ENCODE data around the gene GTF3C5. TPM values are rescaled to one million over a fixed set of nuclear protein-coding genes. Genes with fewer than 3 reads are reported as not detected.
A peak's percentile ranks its signal among the peaks of the same experiment; 100 is the strongest.

The GTF3C5 gene
- total and polyA plus RNA-seq, 2 of the 4 experiments (the other 2 are of a cell fraction) = 49.1 to 52.3 TPM

DNA sequence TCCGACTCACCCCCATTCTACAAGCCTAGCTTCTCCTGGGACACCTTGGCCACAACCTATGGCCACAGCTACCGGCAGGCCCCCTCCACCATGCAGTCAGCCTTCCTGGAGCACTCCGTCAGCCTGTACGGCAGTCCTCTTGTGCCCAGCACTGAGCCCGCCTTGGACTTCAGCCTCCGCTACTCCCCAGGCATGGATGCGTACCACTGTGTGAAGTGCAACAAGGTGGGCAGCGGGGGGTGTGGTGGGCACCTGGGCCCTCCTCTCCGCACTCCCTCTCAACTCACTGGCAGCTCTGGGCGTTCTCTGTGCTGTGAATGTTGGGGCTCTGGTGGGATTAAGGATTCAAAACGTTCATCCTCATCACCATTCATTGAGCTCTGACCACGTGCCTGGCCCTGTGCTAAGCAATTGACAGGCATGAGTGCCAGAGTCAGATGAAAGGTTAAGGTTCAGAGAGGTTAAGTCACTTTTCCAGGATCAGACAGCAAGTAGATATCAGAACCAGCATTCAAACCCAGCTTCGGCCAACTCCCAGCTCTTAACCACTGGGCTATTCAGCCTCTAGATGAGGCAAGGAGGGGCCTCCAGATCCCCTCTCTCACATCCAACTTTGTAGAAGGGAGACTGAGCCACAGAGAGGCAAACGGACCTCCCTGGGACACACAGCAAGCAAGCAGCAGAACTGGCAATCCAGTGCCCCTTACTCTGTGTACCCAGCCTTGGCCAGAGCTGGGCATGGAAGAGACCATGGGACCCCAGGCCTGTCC lies 42.4 kb upstream of the GTF3C5 start:
- dilution Hi-C loops (cut with HindIII; ENCODE audit: low sequenced_read_pairs, unreplicated experiment) = no loop called here

More for the DNA sequence above, 42.4 kb upstream of the GTF3C5 start:
- whole genome bisulfite sequencing, 2 experiments (ENCODE audit: extremely low coverage in 2 of 2, insufficient read length in 1 of 2) = 100% methylated on average over 1 of the region's 14 CpGs; no CpG with 5 or more reads in 1 of the 2 experiments
- Histone ChIP-seq H3K14ac (replicated peaks; ENCODE audit: low read depth, low read length) (no peak overlapping the region), H3K9me3 (ENCODE audit: control insufficient read depth, insufficient read depth, low read length) (no peaks in the 10 kb centered on the region), H3K56ac (ENCODE audit: extremely low read depth, insufficient read depth, low read length) (no peak overlapping the region), H4K8ac (ENCODE audit: low read depth in 2 of 2, low read length in 2 of 2) (no peak overlapping the region), H2BK5ac (ENCODE audit: low read depth, low read length, poor library complexity, severe bottlenecking) (no peak overlapping the region), H3K36me3 (ENCODE audit: control insufficient read depth, insufficient read depth, low read length) (no peaks in the 10 kb centered on the region), H3K4ac (ENCODE audit: low read depth, low read length) (no peak overlapping the region), H3K27ac (ENCODE audit: insufficient read depth, low read length) (no peak overlapping the region), H3K4me1 (ENCODE audit: control insufficient read depth, insufficient read depth, low read length) (no peaks in the 10 kb centered on the region), H4K20me1 (ENCODE audit: insufficient read depth, low read length) (no peaks in the 10 kb centered on the region), H3K4me2 (ENCODE audit: low read depth, low read length) (no peak overlapping the region), H2AK9ac (replicated peaks; ENCODE audit: low read depth, low read length, poor library complexity) (peak overlapping the region; percentile 42), H3K27me3 (ENCODE audit: control insufficient read depth, insufficient read depth, low read length) (peaks cover 68% of the 10 kb centered on the region), H3K23ac (ENCODE audit: low read depth, low read length) (no peak overlapping the region), H3K4me3 (ENCODE audit: insufficient read depth, low read depth, low read length) (no peak overlapping the region), H3K9ac (ENCODE audit: low read depth, low read length) (no peak overlapping the region), H4K5ac (ENCODE audit: low read depth, low read length) (no peak overlapping the region), H2BK15ac (ENCODE audit: low read depth, low read length) (no peak overlapping the region), H3K9me1 (ENCODE audit: insufficient read depth, low read length) (no peaks in the 10 kb centered on the region), H3K18ac (ENCODE audit: low read depth, low read length) (no peak overlapping the region), H2AFZ (replicated peaks; ENCODE audit: low read length, poor library complexity) (no peak overlapping the region), H3K79me1 (ENCODE audit: low read depth in 1 of 2, low read length in 2 of 2) (no peaks in the 10 kb centered on the region), H4K91ac (ENCODE audit: insufficient read depth, low read depth, low read length) (no peak overlapping the region), H2BK20ac (ENCODE audit: low read depth, low read length) (no peak overlapping the region), H2BK120ac (ENCODE audit: low read depth, low read length) (no peak overlapping the region), H2AK5ac (ENCODE audit: low read depth, low read length) (no peak overlapping the region)
- intact Hi-C loops (cut with micrococcal nuclease) (no loop called here), in situ Hi-C loops (cut with MboI; ENCODE audit: low sequenced_read_pairs) (no loop called here)
- POLR2A ChIA-PET (ENCODE audit: unreplicated experiment) = no interaction called here
- TF ChIP-seq FOS (IDR thresholded peaks at IDR 0.05; ENCODE audit: low read depth, low read length) (no peak), MXI1 (IDR thresholded peaks at IDR 0.05; ENCODE audit: borderline replicate concordance, low read depth, low read length) (no peak), BHLHE40 (IDR thresholded peaks at IDR 0.05; ENCODE audit: low read depth, low read length) (no peak), MAFK (IDR thresholded peaks at IDR 0.05; ENCODE audit: low read depth, low read length) (no peak), RAD21 (IDR thresholded peaks at IDR 0.05; ENCODE audit: low read length) (no peak), SMC3 (IDR thresholded peaks at IDR 0.05; ENCODE audit: low read depth, low read length) (no peak), RCOR1 (IDR thresholded peaks at IDR 0.05; ENCODE audit: insufficient replicate concordance, low read length) (no peak), CHD1 (IDR thresholded peaks at IDR 0.05; ENCODE audit: low read depth, low read length) (no peak), POLR2A (IDR thresholded peaks at IDR 0.05; ENCODE audit: low read depth, low read length) (no peak), NFE2L2 (IDR thresholded peaks at IDR 0.05; ENCODE audit: low read depth, low read length) (no peak), CEBPB (IDR thresholded peaks at IDR 0.05; ENCODE audit: low read depth, low read length) (no peak), RFX5 (IDR thresholded peaks at IDR 0.05; ENCODE audit: low read depth, low read length) (no peak)
- TF ChIP-seq, protein P1, sequence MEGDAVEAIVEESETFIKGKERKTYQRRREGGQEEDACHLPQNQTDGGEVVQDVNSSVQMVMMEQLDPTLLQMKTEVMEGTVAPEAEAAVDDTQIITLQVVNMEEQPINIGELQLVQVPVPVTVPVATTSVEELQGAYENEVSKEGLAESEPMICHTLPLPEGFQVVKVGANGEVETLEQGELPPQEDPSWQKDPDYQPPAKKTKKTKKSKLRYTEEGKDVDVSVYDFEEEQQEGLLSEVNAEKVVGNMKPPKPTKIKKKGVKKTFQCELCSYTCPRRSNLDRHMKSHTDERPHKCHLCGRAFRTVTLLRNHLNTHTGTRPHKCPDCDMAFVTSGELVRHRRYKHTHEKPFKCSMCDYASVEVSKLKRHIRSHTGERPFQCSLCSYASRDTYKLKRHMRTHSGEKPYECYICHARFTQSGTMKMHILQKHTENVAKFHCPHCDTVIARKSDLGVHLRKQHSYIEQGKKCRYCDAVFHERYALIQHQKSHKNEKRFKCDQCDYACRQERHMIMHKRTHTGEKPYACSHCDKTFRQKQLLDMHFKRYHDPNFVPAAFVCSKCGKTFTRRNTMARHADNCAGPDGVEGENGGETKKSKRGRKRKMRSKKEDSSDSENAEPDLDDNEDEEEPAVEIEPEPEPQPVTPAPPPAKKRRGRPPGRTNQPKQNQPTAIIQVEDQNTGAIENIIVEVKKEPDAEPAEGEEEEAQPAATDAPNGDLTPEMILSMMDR (conservative IDR thresholded peaks at IDR 0.05; ENCODE audit: low read depth, low read length) = no peak
- TF ChIP-seq, protein P2, sequence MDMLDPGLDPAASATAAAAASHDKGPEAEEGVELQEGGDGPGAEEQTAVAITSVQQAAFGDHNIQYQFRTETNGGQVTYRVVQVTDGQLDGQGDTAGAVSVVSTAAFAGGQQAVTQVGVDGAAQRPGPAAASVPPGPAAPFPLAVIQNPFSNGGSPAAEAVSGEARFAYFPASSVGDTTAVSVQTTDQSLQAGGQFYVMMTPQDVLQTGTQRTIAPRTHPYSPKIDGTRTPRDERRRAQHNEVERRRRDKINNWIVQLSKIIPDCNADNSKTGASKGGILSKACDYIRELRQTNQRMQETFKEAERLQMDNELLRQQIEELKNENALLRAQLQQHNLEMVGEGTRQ (IDR thresholded peaks at IDR 0.05; ENCODE audit: low read depth, low read length) = no peak
- TF ChIP-seq, protein P3, sequence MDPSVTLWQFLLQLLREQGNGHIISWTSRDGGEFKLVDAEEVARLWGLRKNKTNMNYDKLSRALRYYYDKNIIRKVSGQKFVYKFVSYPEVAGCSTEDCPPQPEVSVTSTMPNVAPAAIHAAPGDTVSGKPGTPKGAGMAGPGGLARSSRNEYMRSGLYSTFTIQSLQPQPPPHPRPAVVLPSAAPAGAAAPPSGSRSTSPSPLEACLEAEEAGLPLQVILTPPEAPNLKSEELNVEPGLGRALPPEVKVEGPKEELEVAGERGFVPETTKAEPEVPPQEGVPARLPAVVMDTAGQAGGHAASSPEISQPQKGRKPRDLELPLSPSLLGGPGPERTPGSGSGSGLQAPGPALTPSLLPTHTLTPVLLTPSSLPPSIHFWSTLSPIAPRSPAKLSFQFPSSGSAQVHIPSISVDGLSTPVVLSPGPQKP (IDR thresholded peaks at IDR 0.05; ENCODE audit: borderline replicate concordance, low read depth, low read length) = no peak
- BruUV-seq (replicated peaks) = no TSS peak
- CTCF ChIA-PET = no interaction called here
- DNase-seq (no peak), ATAC-seq (ENCODE audit: low read depth) (no peak)
